SK-N-SH (cell line): ENCODE results near the gene PHC2. TPM values are rescaled to one million over a fixed set of nuclear protein-coding genes. Genes with fewer than 3 reads are reported as not detected.

Source experiments
- CTCF ChIA-PET: fragments of 300-600, 350-600 bp; formaldehyde crosslinking; extraction: SDS; loops from one replicate; lab custom pipeline; 2021; lab: Yijun Ruan, JAX
- POLR2A ChIA-PET: fragments of 350-600 bp; sonication (Branson Sonifier 250); formaldehyde crosslinking; extraction: SDS; loops from one replicate; lab custom pipeline; 2020; ENCODE audit warnings: antibody characterized with exemption, inconsistent platforms; lab: Yijun Ruan, JAX
- DNase-seq: peaks from one replicate; pipeline ENCODE4 v3.0.0; 2012
- H2AFZ ChIP-seq: fragments of 200-600 bp; sonication (generic); 2 replicates; pipeline ENCODE4 v1.8.1; 2016; ENCODE audit warnings: antibody characterized with exemption, mild to moderate bottlenecking, low read depth
- H3F3A ChIP-seq: fragments of 200-600 bp; sonication (generic); replicated peaks from 2 replicates; pipeline ENCODE3; 2016; ENCODE audit warnings: antibody characterized with exemption, mild to moderate bottlenecking; ENCODE audit not compliant: insufficient read depth
- H3K27ac ChIP-seq, 2 experiments: fragments of 200-500 bp in 1 of 2; fragments of 200-600 bp in 1 of 2; sonication (Bioruptor generic) in 1 of 2; sonication (generic), shearing (Covaris generic) in 1 of 2; 2 replicates each; pipeline versions ENCODE4 v1.5.1 to v1.6.1; 2014 to 2016; ENCODE audit warnings: low read depth in 2 of 2, inconsistent platforms in 1 of 2, low read length in 1 of 2, mild to moderate bottlenecking in 1 of 2, mixed read lengths in 1 of 2
- H3K27me3 ChIP-seq: fragments of 200-600 bp; sonication (generic), shearing (Covaris generic); 2 replicates; pipeline ENCODE4 v1.6.1; 2016; ENCODE audit warnings: mixed run types; ENCODE audit not compliant: insufficient read depth
- H3K36me3 ChIP-seq, 2 experiments: fragments of 200-500 bp in 1 of 2; fragments of 200-600 bp in 1 of 2; sonication (Bioruptor generic) in 1 of 2; sonication (generic) in 1 of 2; replicated peaks in 1 of 2; 2 replicates each; pipeline versions ENCODE3 to v1.5.1; 2014 to 2016; ENCODE audit warnings: low read length in 1 of 2, mild to moderate bottlenecking in 1 of 2; ENCODE audit not compliant: insufficient read depth in 2 of 2, control insufficient read depth in 1 of 2
- H3K4me1 ChIP-seq, 2 experiments: fragments of 200-500 bp in 1 of 2; fragments of 200-600 bp in 1 of 2; sonication (Bioruptor generic) in 1 of 2; sonication (generic), shearing (Covaris generic) in 1 of 2; 2 replicates each; pipeline versions ENCODE4 v1.5.1 to v1.6.1; 2014 to 2016; ENCODE audit warnings: low read depth in 1 of 2, low read length in 1 of 2, mixed run types in 1 of 2; ENCODE audit not compliant: insufficient read depth in 2 of 2, control insufficient read depth in 1 of 2
- H3K4me2 ChIP-seq: fragments of 200-600 bp; sonication (generic), shearing (Covaris generic); 2 replicates; pipeline ENCODE4 v1.6.1; 2017; ENCODE audit warnings: mixed run types
- H3K4me3 ChIP-seq, 2 experiments: fragments of 200-500 bp in 1 of 2; fragments of 200-600 bp in 1 of 2; sonication (Bioruptor generic) in 1 of 2; sonication (generic), shearing (Covaris generic) in 1 of 2; 2 replicates each; pipeline versions ENCODE4 v1.5.1 to v1.8.1; 2014 to 2016; ENCODE audit warnings: low read depth in 2 of 2, inconsistent platforms in 1 of 2, low read length in 1 of 2, mild to moderate bottlenecking in 1 of 2, mixed read lengths in 1 of 2, moderate library complexity in 1 of 2
- H3K79me2 ChIP-seq: fragments of 200-600 bp; sonication (generic); 2 replicates; pipeline ENCODE4 v1.8.1; 2017; ENCODE audit warnings: mild to moderate bottlenecking; ENCODE audit not compliant: insufficient read depth
- H3K9ac ChIP-seq: fragments of 200-600 bp; sonication (generic); 2 replicates; pipeline ENCODE4 v1.6.1; 2017; ENCODE audit warnings: mixed run types
- H3K9me2 ChIP-seq: fragments of 200-600 bp; sonication (generic); 2 replicates; pipeline ENCODE4 v1.6.1; 2017; ENCODE audit warnings: mixed run types
- H3K9me3 ChIP-seq: fragments of 200-600 bp; sonication (generic); 2 replicates; pipeline ENCODE4 v1.6.1; 2017; ENCODE audit warnings: mixed run types, mild to moderate bottlenecking, moderate library complexity
- H4K20me1 ChIP-seq: fragments of 200-600 bp; sonication (generic); 2 replicates; pipeline ENCODE4 v1.6.1; 2017; ENCODE audit warnings: mild to moderate bottlenecking, mixed run types; ENCODE audit not compliant: insufficient read depth
- CHD2 ChIP-seq: fragments of 150-350 bp; IDR thresholded peaks from 2 replicates; pipeline ENCODE4 v1.6.1; 2018; ENCODE audit warnings: low read length; ENCODE audit not compliant: partially characterized antibody
- ELF1 ChIP-seq: IDR thresholded peaks from 2 replicates; pipeline ENCODE4 v1.4.0; 2012
- FOSL2 ChIP-seq: IDR thresholded peaks from 2 replicates; pipeline ENCODE4 v1.4.0; 2012; ENCODE audit warnings: low read depth, mild to moderate bottlenecking, moderate library complexity, borderline replicate concordance
- GABPA ChIP-seq: IDR thresholded peaks from 2 replicates; pipeline ENCODE4 v1.4.0; 2012; ENCODE audit warnings: low read depth, mild to moderate bottlenecking
- GATA2 ChIP-seq: sonication (generic); formaldehyde crosslinking; IDR thresholded peaks from 2 replicates; pipeline ENCODE4 v1.5.0; 2020; ENCODE audit warnings: mild to moderate bottlenecking, missing genetic modification reagents
- MEF2A ChIP-seq: IDR thresholded peaks from 2 replicates; pipeline ENCODE4 v1.4.0; 2012; ENCODE audit warnings: low read depth, borderline replicate concordance
- MXI1 ChIP-seq: IDR thresholded peaks from 2 replicates; pipeline ENCODE4 v1.6.1; 2012; ENCODE audit warnings: mild to moderate bottlenecking, low read depth, low read length, improper control_type of control experiment
- NFIC ChIP-seq: IDR thresholded peaks from 2 replicates; pipeline ENCODE4 v1.4.0; 2012; ENCODE audit warnings: borderline replicate concordance
- NRF1 ChIP-seq: IDR thresholded peaks from 2 replicates; pipeline ENCODE4 v1.6.1; 2012; ENCODE audit warnings: low read depth, mild to moderate bottlenecking, low read length
- POLR2AphosphoS5 ChIP-seq: IDR thresholded peaks from 2 replicates; pipeline ENCODE4 v1.6.1; 2012; ENCODE audit warnings: low read depth, low read length
- RCOR1 ChIP-seq: fragments of 150-350 bp; IDR thresholded peaks from 2 replicates; pipeline ENCODE4 v1.6.1; 2017; ENCODE audit warnings: antibody characterized with exemption, low read length
- SIN3A ChIP-seq: IDR thresholded peaks from 2 replicates; pipeline ENCODE4 v1.6.1; 2012; ENCODE audit warnings: low read depth, mild to moderate bottlenecking, low read length, moderate library complexity, borderline replicate concordance
- TAF1 ChIP-seq: IDR thresholded peaks from 2 replicates; pipeline ENCODE4 v1.6.1; 2012; ENCODE audit warnings: low read depth, mild to moderate bottlenecking, low read length, moderate library complexity, borderline replicate concordance
- TCF12 ChIP-seq: IDR thresholded peaks from 2 replicates; pipeline ENCODE4 v1.4.0; 2012
- WGBS: methylation state at CpG from one replicate; pipeline ENCODE4 v1.1.6; 2017; ENCODE audit warnings: low lambda C conversion rate; 5-methylcytosine and 5-hydroxymethylcytosine counted together
- polyA plus RNA-seq, 3 experiments: library from polyadenylated mRNA; depleted of rRNA; stranded (reverse); fragments of >200 nt; gene quantifications; 2 replicates each; pipeline ENCODE4 v1.2.3, GENCODE V29; 2012
- TF ChIP-seq, protein P1 (sequence below): fragments of 150-350 bp; IDR thresholded peaks from 2 replicates; pipeline ENCODE4 v1.6.1; 2017; ENCODE audit warnings: antibody characterized with exemption, low read length, low read depth, borderline replicate concordance
- TF ChIP-seq, protein P2 (sequence below): fragments of 150-350 bp; IDR thresholded peaks from 2 replicates; pipeline ENCODE4 v1.6.1; 2016; ENCODE audit warnings: mild to moderate bottlenecking, low read depth, low read length
- TF ChIP-seq, protein P3 (sequence below): IDR thresholded peaks from 2 replicates; pipeline ENCODE4 v1.4.0; 2012; ENCODE audit warnings: low read depth, borderline replicate concordance
- TF ChIP-seq, protein P4 (sequence below): IDR thresholded peaks from 2 replicates; pipeline ENCODE4 v1.4.0; 2012; ENCODE audit warnings: low read depth, borderline replicate concordance
- TF ChIP-seq, protein P5 (sequence below): fragments of 200-600 bp; sonication (generic); IDR thresholded peaks from 2 replicates; pipeline ENCODE4 v1.6.1; 2017; ENCODE audit warnings: antibody characterized with exemption, mild to moderate bottlenecking, moderate library complexity

PHC2 gene
- polyA plus RNA-seq, 1 of the 3 experiments (the other 2 are of a cell fraction), result 98.7 TPM

DNA sequence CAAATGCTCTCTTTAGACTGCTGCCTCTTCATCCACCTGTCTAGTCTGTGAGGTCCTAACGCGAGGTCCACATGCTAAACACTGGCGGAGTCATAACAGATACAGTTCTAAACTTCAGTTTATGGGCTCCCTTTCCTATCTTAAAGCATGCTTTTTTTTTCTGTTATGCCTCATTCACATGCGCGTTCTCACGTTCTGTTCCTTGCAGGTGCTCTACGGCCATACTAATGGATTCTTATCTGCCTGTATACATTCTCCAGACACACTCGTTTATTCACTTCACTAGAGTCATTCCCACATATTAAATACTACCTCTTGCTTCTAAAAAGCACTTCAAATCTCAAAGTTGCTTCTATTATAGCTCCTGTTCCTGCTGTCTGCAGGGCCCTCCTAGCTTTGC is 38.7 kb downstream of the PHC2 start:
- POLR2A ChIA-PET, result no interaction called here

More for the DNA sequence above, 38.7 kb downstream of the PHC2 start:
- Histone ChIP-seq H3K36me3 (no peaks in the 10 kb centered on the region), H3K4me2 (no peak overlapping the region), H3K27me3 (no peaks in the 10 kb centered on the region), H3K4me3 (no peak overlapping the region; a peak in 1 of 4 replicates), H4K20me1 (no peaks in the 10 kb centered on the region), H2AFZ (no peak overlapping the region), H3K9ac (no peak overlapping the region), H3F3A (no peaks in the 10 kb centered on the region), H3K9me2 (no peaks in the 10 kb centered on the region), H3K9me3 (no peaks in the 10 kb centered on the region), H3K4me1 (peaks cover 0 to 24% of the 10 kb centered on the region in 2 experiments; a peak in 3 of 4 replicates), H3K27ac (no peak overlapping the region), H3K79me2 (no peaks in the 10 kb centered on the region)
- CTCF ChIA-PET, result interaction anchor here (1.0 to 1.7 kb wide), 2 partner anchors 18 to 267 kb away, joined by 3 to 4 read pairs; no protein-coding TSS in a partner anchor
- no peak for DNase-seq
- WGBS, result 92% methylated on average over 8 of the region's 8 CpGs
- TF ChIP-seq SIN3A, result no peak
- TF ChIP-seq ELF1, result no peak
- TF ChIP-seq, protein P1, sequence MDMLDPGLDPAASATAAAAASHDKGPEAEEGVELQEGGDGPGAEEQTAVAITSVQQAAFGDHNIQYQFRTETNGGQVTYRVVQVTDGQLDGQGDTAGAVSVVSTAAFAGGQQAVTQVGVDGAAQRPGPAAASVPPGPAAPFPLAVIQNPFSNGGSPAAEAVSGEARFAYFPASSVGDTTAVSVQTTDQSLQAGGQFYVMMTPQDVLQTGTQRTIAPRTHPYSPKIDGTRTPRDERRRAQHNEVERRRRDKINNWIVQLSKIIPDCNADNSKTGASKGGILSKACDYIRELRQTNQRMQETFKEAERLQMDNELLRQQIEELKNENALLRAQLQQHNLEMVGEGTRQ, result no peak
- TF ChIP-seq TCF12, result no peak
- no peak for TF ChIP-seq FOSL2
- no peak for TF ChIP-seq RCOR1
- no peak for TF ChIP-seq TAF1
- TF ChIP-seq NRF1, result no peak
- TF ChIP-seq NFIC, result no peak
- TF ChIP-seq POLR2AphosphoS5, result no peak
- TF ChIP-seq, protein P2, sequence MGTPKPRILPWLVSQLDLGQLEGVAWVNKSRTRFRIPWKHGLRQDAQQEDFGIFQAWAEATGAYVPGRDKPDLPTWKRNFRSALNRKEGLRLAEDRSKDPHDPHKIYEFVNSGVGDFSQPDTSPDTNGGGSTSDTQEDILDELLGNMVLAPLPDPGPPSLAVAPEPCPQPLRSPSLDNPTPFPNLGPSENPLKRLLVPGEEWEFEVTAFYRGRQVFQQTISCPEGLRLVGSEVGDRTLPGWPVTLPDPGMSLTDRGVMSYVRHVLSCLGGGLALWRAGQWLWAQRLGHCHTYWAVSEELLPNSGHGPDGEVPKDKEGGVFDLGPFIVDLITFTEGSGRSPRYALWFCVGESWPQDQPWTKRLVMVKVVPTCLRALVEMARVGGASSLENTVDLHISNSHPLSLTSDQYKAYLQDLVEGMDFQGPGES, result no peak
- TF ChIP-seq, protein P3, sequence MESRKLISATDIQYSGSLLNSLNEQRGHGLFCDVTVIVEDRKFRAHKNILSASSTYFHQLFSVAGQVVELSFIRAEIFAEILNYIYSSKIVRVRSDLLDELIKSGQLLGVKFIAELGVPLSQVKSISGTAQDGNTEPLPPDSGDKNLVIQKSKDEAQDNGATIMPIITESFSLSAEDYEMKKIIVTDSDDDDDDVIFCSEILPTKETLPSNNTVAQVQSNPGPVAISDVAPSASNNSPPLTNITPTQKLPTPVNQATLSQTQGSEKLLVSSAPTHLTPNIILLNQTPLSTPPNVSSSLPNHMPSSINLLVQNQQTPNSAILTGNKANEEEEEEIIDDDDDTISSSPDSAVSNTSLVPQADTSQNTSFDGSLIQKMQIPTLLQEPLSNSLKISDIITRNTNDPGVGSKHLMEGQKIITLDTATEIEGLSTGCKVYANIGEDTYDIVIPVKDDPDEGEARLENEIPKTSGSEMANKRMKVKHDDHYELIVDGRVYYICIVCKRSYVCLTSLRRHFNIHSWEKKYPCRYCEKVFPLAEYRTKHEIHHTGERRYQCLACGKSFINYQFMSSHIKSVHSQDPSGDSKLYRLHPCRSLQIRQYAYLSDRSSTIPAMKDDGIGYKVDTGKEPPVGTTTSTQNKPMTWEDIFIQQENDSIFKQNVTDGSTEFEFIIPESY, result no peak
- TF ChIP-seq, protein P4, sequence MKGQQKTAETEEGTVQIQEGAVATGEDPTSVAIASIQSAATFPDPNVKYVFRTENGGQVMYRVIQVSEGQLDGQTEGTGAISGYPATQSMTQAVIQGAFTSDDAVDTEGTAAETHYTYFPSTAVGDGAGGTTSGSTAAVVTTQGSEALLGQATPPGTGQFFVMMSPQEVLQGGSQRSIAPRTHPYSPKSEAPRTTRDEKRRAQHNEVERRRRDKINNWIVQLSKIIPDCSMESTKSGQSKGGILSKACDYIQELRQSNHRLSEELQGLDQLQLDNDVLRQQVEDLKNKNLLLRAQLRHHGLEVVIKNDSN, result no peak
- TF ChIP-seq GABPA, result no peak
- no peak for TF ChIP-seq MEF2A
- TF ChIP-seq GATA2 (CRISPR knock-in tag), result no peak
- no peak for TF ChIP-seq CHD2
- no peak for TF ChIP-seq MXI1
- TF ChIP-seq, protein P5, sequence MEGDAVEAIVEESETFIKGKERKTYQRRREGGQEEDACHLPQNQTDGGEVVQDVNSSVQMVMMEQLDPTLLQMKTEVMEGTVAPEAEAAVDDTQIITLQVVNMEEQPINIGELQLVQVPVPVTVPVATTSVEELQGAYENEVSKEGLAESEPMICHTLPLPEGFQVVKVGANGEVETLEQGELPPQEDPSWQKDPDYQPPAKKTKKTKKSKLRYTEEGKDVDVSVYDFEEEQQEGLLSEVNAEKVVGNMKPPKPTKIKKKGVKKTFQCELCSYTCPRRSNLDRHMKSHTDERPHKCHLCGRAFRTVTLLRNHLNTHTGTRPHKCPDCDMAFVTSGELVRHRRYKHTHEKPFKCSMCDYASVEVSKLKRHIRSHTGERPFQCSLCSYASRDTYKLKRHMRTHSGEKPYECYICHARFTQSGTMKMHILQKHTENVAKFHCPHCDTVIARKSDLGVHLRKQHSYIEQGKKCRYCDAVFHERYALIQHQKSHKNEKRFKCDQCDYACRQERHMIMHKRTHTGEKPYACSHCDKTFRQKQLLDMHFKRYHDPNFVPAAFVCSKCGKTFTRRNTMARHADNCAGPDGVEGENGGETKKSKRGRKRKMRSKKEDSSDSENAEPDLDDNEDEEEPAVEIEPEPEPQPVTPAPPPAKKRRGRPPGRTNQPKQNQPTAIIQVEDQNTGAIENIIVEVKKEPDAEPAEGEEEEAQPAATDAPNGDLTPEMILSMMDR, result no peak
